K562 (cell line): ENCODE data around the gene PIGN. TPM values are rescaled to one million over a fixed set of nuclear protein-coding genes. Genes with fewer than 3 reads are reported as not detected.

Experiments
- COPS2 ChIP-seq: fragments of 450-650 bp; conservative IDR thresholded peaks from 2 replicates; pipeline ENCODE4 v1.6.1; 2016; ENCODE audit warnings: mild to moderate bottlenecking, moderate library complexity
- ELF1 ChIP-seq: fragments of 200-800 bp; sonication (Bioruptor generic); IDR thresholded peaks from 2 replicates; pipeline ENCODE4 v1.6.1; 2016; ENCODE audit warnings: missing genetic modification characterization, missing compliant biosample characterization
- MAZ ChIP-seq, 2 experiments: fragments of 450-650 bp in 1 of 2; sonication (generic) in 1 of 2; formaldehyde crosslinking; IDR thresholded peaks in 1 of 2; conservative IDR thresholded peaks in 1 of 2; 2 replicates each; pipeline versions ENCODE4 v1.4.0 to v1.5.0; 2020; ENCODE audit warnings: mild to moderate bottlenecking in 1 of 2, missing genetic modification reagents in 1 of 2
- MYBL2 ChIP-seq, 2 experiments: fragments of 450-650 bp in 1 of 2; sonication (generic) in 1 of 2; formaldehyde crosslinking in 1 of 2; IDR thresholded peaks; 2 replicates each; pipeline versions ENCODE4 v1.6.1 to v1.8.1; 2017 to 2022; ENCODE audit warnings: borderline replicate concordance in 1 of 2, inconsistent platforms in 1 of 2, low read depth in 1 of 2, mild to moderate bottlenecking in 1 of 2, missing genetic modification reagents in 1 of 2, moderate library complexity in 1 of 2
- RBM34 ChIP-seq: fragments of 200-400 bp; formaldehyde crosslinking; IDR thresholded peaks from 2 replicates; pipeline ENCODE4 v1.6.1; 2018; ENCODE audit warnings: low read length, borderline replicate concordance; ENCODE audit not compliant: insufficient read depth
- SP2 ChIP-seq: IDR thresholded peaks from 2 replicates; pipeline ENCODE4 v1.6.1; 2011; ENCODE audit warnings: mild to moderate bottlenecking, low read depth, low read length, moderate library complexity; ENCODE audit not compliant: poor library complexity, severe bottlenecking; ENCODE audit errors: extremely low read depth
- SRSF7 ChIP-seq: fragments of 200-400 bp; formaldehyde crosslinking; optimal IDR thresholded peaks from 2 replicates; pipeline ENCODE3; 2017; ENCODE audit warnings: mild to moderate bottlenecking, low read depth, low read length
- YBX1 ChIP-seq: fragments of 450-650 bp; IDR thresholded peaks from 2 replicates; pipeline ENCODE4 v1.7.1; 2016; ENCODE audit warnings: mild to moderate bottlenecking
- ZBED1 ChIP-seq: IDR thresholded peaks from 2 replicates; pipeline ENCODE4 v1.6.1; 2014
- ZEB2 ChIP-seq: fragments of 450-650 bp; IDR thresholded peaks from 2 replicates; pipeline ENCODE4 v1.6.1; 2016
- polyA plus RNA-seq, 8 experiments: library from polyadenylated mRNA; depleted of rRNA in 4 of 8; stranded (reverse) in 5 of 8; unstranded in 3 of 8; fragments of >200 nt; fragmentation: Nextera tagmentation in 2 of 8; fragmentation: Illumina TruSeq in 1 of 8; extraction: Ambion mirVana in 2 of 8; extraction: Trizol in 1 of 8; gene quantifications; 2 replicates each; pipeline versions ENCODE4 v1.2.1 to v1.2.3, GENCODE V29; 2011 to 2014; ENCODE audit warnings: inconsistent platforms in 1 of 8, missing spikeins in 1 of 8
- total RNA-seq, 7 experiments: library from RNA; depleted of rRNA in 6 of 7; stranded (reverse); fragments of >200 nt in 6 of 7; fragmentation: Illumina TruSeq in 2 of 7; extraction: Trizol in 2 of 7; gene quantifications; 2 replicates each; pipeline versions ENCODE4 v1.2.1 to v1.2.3, GENCODE V29; 2011 to 2021; ENCODE audit warnings: low replicate concordance in 1 of 7
- TF ChIP-seq, protein P1 (sequence below): fragments of 450-650 bp; IDR thresholded peaks from 2 replicates; pipeline ENCODE4 v1.6.1; 2016
- TF ChIP-seq, protein P2 (sequence below): fragments of 450-650 bp; IDR thresholded peaks from 2 replicates; pipeline ENCODE4 v1.6.1; 2017; ENCODE audit warnings: mild to moderate bottlenecking, moderate library complexity
- TF ChIP-seq, protein P3 (sequence below): sonication (generic); IDR thresholded peaks from 2 replicates; pipeline ENCODE4 v1.6.1; 2016
- TF ChIP-seq, protein P4 (sequence below): fragments of 450-650 bp; formaldehyde crosslinking; IDR thresholded peaks from 2 replicates; pipeline ENCODE4 v1.4.0; 2020; ENCODE audit warnings: mild to moderate bottlenecking, moderate library complexity
- TF ChIP-seq, protein P5 (sequence below), 2 experiments: IDR thresholded peaks in 1 of 2; conservative IDR thresholded peaks in 1 of 2; 2 replicates each; pipeline ENCODE4 v1.6.1; 2016; ENCODE audit warnings: low read depth in 2 of 2, mild to moderate bottlenecking in 1 of 2, missing compliant biosample characterization in 1 of 2, missing genetic modification characterization in 1 of 2, moderate library complexity in 1 of 2
- TF ChIP-seq, protein P6 (sequence below): fragments of 450-650 bp; IDR thresholded peaks from 2 replicates; pipeline ENCODE4 v1.6.1; 2017; ENCODE audit warnings: antibody characterized with exemption

Gene PIGN
- total and polyA plus RNA-seq, 9 of the 15 experiments (the other 6 are each of a cell fraction or from before 2014, with no cell fraction given) = 9.9 to 25.6 (median 17.3) TPM

DNA sequence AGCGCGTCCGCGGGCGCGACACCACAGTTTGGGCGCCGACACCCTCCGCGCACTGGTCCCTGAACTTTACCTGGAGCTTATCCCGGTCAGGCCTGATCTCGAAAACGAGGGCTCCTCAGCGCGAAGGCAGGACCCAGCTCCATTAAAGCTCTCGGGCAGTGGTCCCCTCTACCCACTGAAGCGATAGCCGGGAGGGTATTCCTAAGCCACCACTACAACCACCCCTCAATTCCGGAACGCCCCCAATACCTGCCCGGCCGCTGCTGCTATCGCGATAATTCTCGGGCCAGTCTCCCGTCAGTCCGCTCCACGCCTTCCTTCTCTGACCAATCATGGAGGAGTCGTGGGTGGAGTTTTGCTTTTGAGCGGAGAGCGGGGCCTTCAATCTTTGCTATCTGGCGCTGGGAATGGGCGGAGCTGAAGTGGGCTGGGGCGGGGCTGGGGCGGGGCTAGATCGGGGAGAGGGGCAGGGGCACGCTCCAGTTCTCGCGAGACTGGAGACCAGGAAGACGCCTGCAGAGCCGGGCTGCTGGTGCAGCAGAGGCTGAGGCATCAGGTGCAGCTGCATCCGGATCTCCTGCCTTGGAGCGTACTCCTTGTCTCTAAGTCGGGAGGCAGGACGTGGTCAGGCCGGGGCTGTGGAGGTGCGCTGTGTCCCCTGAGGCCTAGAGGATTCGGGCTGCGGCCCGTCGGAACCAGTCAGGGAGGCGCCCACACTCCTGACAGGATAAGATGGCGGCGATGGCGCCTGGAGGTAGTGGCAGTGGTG, at the start of gene PIGN, which contains the start of gene RELCH (continued):
- TF ChIP-seq, protein P1, sequence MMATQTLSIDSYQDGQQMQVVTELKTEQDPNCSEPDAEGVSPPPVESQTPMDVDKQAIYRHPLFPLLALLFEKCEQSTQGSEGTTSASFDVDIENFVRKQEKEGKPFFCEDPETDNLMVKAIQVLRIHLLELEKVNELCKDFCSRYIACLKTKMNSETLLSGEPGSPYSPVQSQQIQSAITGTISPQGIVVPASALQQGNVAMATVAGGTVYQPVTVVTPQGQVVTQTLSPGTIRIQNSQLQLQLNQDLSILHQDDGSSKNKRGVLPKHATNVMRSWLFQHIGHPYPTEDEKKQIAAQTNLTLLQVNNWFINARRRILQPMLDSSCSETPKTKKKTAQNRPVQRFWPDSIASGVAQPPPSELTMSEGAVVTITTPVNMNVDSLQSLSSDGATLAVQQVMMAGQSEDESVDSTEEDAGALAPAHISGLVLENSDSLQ = peak; percentile 98
- TF ChIP-seq MAZ (CRISPR knock-in tag; conservative IDR thresholded peaks at IDR 0.05 in 1 of 2, IDR thresholded peaks at IDR 0.05 in 1 of 2) (0 out of 4 replicates have a peak, but pooled peaks of 1 of the 2 experiments have one; percentile 19), ZEB2 (0 out of 2 replicates have a peak, but pooled peaks have one; percentile 52), YBX1 (no peak), RBM34 (no peak), ELF1 (tag) (peak; percentile 77), MYBL2 (IDR thresholded peaks at IDR 0.05; ENCODE audit: low read depth) (no peak), MYBL2 (CRISPR knock-in tag; IDR thresholded peaks at IDR 0.05; ENCODE audit: borderline replicate concordance) (no peak), SRSF7 (no peak), ZBED1 (peak; percentile 94), COPS2 (no peak), SP2 (peak; percentile 65)
- TF ChIP-seq, protein P2, sequence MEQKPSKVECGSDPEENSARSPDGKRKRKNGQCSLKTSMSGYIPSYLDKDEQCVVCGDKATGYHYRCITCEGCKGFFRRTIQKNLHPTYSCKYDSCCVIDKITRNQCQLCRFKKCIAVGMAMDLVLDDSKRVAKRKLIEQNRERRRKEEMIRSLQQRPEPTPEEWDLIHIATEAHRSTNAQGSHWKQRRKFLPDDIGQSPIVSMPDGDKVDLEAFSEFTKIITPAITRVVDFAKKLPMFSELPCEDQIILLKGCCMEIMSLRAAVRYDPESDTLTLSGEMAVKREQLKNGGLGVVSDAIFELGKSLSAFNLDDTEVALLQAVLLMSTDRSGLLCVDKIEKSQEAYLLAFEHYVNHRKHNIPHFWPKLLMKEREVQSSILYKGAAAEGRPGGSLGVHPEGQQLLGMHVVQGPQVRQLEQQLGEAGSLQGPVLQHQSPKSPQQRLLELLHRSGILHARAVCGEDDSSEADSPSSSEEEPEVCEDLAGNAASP = no peak
- TF ChIP-seq, protein P3, sequence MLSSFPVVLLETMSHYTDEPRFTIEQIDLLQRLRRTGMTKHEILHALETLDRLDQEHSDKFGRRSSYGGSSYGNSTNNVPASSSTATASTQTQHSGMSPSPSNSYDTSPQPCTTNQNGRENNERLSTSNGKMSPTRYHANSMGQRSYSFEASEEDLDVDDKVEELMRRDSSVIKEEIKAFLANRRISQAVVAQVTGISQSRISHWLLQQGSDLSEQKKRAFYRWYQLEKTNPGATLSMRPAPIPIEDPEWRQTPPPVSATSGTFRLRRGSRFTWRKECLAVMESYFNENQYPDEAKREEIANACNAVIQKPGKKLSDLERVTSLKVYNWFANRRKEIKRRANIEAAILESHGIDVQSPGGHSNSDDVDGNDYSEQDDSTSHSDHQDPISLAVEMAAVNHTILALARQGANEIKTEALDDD = 0 out of 2 replicates have a peak, but pooled peaks have one; percentile 24
- TF ChIP-seq, protein P4, sequence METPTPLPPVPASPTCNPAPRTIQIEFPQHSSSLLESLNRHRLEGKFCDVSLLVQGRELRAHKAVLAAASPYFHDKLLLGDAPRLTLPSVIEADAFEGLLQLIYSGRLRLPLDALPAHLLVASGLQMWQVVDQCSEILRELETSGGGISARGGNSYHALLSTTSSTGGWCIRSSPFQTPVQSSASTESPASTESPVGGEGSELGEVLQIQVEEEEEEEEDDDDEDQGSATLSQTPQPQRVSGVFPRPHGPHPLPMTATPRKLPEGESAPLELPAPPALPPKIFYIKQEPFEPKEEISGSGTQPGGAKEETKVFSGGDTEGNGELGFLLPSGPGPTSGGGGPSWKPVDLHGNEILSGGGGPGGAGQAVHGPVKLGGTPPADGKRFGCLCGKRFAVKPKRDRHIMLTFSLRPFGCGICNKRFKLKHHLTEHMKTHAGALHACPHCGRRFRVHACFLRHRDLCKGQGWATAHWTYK = no peak
- TF ChIP-seq, protein P5, sequence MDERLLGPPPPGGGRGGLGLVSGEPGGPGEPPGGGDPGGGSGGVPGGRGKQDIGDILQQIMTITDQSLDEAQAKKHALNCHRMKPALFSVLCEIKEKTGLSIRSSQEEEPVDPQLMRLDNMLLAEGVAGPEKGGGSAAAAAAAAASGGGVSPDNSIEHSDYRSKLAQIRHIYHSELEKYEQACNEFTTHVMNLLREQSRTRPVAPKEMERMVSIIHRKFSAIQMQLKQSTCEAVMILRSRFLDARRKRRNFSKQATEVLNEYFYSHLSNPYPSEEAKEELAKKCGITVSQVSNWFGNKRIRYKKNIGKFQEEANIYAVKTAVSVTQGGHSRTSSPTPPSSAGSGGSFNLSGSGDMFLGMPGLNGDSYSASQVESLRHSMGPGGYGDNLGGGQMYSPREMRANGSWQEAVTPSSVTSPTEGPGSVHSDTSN (CRISPR knock-in tag; IDR thresholded peaks at IDR 0.05; ENCODE audit: low read depth) = 0 out of 2 replicates have a peak, but pooled peaks have one; percentile 7
- TF ChIP-seq, protein P5 (tag; conservative IDR thresholded peaks at IDR 0.05; ENCODE audit: low read depth) = peak; percentile 88
- TF ChIP-seq, protein P6, sequence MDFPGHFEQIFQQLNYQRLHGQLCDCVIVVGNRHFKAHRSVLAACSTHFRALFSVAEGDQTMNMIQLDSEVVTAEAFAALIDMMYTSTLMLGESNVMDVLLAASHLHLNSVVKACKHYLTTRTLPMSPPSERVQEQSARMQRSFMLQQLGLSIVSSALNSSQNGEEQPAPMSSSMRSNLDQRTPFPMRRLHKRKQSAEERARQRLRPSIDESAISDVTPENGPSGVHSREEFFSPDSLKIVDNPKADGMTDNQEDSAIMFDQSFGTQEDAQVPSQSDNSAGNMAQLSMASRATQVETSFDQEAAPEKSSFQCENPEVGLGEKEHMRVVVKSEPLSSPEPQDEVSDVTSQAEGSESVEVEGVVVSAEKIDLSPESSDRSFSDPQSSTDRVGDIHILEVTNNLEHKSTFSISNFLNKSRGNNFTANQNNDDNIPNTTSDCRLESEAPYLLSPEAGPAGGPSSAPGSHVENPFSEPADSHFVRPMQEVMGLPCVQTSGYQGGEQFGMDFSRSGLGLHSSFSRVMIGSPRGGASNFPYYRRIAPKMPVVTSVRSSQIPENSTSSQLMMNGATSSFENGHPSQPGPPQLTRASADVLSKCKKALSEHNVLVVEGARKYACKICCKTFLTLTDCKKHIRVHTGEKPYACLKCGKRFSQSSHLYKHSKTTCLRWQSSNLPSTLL = no peak
